Adrenal gland (tissue), 12 donors: ENCODE data around the gene KMT2E. TPM values are rescaled to one million over a fixed set of nuclear protein-coding genes. Genes with fewer than 3 reads are reported as not detected.
A peak's percentile ranks its signal among the peaks of the same experiment; 100 is the strongest.

Experiments
- DNase-seq, 7 donors: peaks; one replicate each; pipeline ENCODE4 v3.0.0-alpha.2; 2019 to 2020
- H3K27ac ChIP-seq, 5 donors: fragments of 200-600 bp; sonication (generic) in 4 of 5; 1 replicate in 3 of 5; 2 replicates in 2 of 5; pipeline versions ENCODE4 v1.5.1 to v1.8.0; 2016 to 2020; ENCODE audit warnings: mild to moderate bottlenecking in 1 of 5
- H3K27me3 ChIP-seq: fragments of 200-600 bp; 2 replicates; pipeline ENCODE4 v1.8.0; 2021
- H3K36me3 ChIP-seq, 2 donors: fragments of 200-600 bp; replicated peaks in 1 of 2; 1 replicate in 1 of 2; 2 replicates in 1 of 2; pipeline versions ENCODE4 v1.5.1 to v1.8.0; 2018 to 2022
- H3K4me1 ChIP-seq, 2 donors: fragments of 200-600 bp; replicated peaks in 1 of 2; 1 replicate in 1 of 2; 2 replicates in 1 of 2; pipeline versions ENCODE4 v1.5.1 to v1.8.0; 2018 to 2021
- H3K4me3 ChIP-seq, 4 donors: fragments of 200-600 bp; sonication (generic) in 3 of 4; one replicate each; pipeline ENCODE4 v1.5.1; 2016 to 2018
- H3K9me3 ChIP-seq, 3 donors: fragments of 200-600 bp; sonication (generic) in 1 of 3; replicated peaks in 1 of 3; 1 replicate in 2 of 3; 2 replicates in 1 of 3; pipeline versions ENCODE4 v1.5.1 to v1.8.0; 2016 to 2021
- POLR2A ChIP-seq, 2 donors: fragments of 450-650 bp; IDR thresholded peaks; one replicate each; pipeline ENCODE4 v1.6.1; 2017; ENCODE audit warnings: antibody characterized with exemption in 2 of 2, mild to moderate bottlenecking in 2 of 2, moderate library complexity in 1 of 2
- WGBS, 4 donors: extraction: QIAGEN DNeasy Blood & Tissue Kit in 2 of 4; methylation state at CpG; one replicate each; pipeline versions ENCODE4 v1.1.5 to v1.1.7; 2013 to 2017; 5-methylcytosine and 5-hydroxymethylcytosine counted together
- intact Hi-C, 2 donors: fragments of 100-400 bp; cut with DNase I; formaldehyde crosslinking; loops; one replicate each; pipeline versions ENCODE4 v1.14.1 to v1.15.0; 2022 to 2023
- polyA plus RNA-seq, 3 donors: library from polyadenylated mRNA; stranded (reverse); fragments of 200-250 nt in 2 of 3; fragments of 350-450 nt in 1 of 3; fragmentation: Illumina TruSeq in 1 of 3; extraction: RNeasy Lipid Tissue Mini Kit (QIAGEN cat#74804) in 1 of 3; gene quantifications; one replicate each; pipeline ENCODE4 v1.2.3, GENCODE V29; 2013 to 2014
- total RNA-seq, 9 donors: library from RNA; depleted of rRNA in 4 of 9; stranded (reverse); fragments of >200 nt in 4 of 9; fragments of 120-200 nt in 1 of 9; fragmentation: NEBNext Ultra II Directional in 1 of 9; extraction: Animal tissue kit (Norgen Biotek cat#: 25700) in 1 of 9; gene quantifications; one replicate each; pipeline versions ENCODE4 v1.1.0 to v1.2.4, GENCODE V29; 2013 to 2023
- TF ChIP-seq, protein P1 (sequence below), 6 experiments: fragments of 450-650 bp in 4 of 6; fragments of 200-600 bp in 2 of 6; sonication (generic) in 1 of 6; IDR thresholded peaks; 1 replicate in 5 of 6; 2 replicates in 1 of 6; pipeline versions ENCODE4 v1.5.1 to v1.8.0; 2016 to 2021; ENCODE audit warnings: antibody characterized with exemption in 6 of 6, mild to moderate bottlenecking in 2 of 6, moderate library complexity in 1 of 6
- donor health status: healthy with polysubstance abuse.
- donor health status: Bipolar disorder and iron deficiency.
- donor health status: DM: yes; HTN: yes; CAD: no.
- donor health status: DM: no; HTN: no; CAD: no.
- donor health status: DM: no; HTN: no; CAD: no.
- donor health status: DM: yes; HTN: yes; CAD: no.

KMT2E gene
- total and polyA plus RNA-seq, 12 donors = 14.4 to 98.0 (median 48.4) TPM

DNA sequence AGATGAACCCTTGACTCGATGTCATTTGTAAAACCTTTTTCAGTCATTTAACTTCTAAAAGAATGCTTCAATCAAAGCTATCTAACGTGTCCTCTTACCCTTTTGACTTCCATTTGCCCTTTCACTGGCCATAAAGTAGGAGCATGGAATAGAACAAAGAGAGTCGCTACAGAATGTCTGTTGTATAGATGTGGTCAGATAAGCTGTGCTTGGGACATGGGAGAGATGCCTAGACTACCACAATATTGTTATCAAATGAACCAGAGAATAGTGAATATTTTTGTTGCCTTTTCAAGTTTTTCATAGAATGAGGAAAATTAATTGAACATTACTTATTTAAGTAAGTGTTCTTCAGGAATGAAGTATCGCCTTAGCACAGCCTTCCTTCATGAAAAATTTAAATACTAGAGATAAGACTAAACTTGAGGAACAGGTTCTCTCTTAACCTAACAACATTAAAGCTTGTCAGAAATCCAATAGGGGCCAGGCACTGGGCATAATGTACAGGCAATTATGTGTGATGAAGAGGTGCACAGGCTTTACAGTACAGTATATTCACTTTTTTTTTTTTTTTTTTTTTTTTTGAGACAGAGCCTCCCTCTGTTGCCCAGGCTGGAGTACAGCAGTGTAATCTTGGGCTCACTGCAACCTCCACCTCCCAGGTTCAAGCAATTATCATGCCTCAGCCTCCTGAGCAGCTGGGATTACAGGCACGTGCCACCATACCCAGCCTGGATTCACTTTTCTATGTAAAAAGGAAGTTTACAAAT is 7.5 kb upstream of the KMT2E start:
- WGBS, 4 donors = 48 to 59% (median 56%) methylated on average over 5 of the region's 5 CpGs
- H3K27me3 ChIP-seq = no peaks in the 10 kb centered on the region
- peak overlapping the region in 1 of 5 donors; percentile 100 for H3K27ac ChIP-seq
- H3K4me1 ChIP-seq = peaks cover 67 to 91% of the 10 kb centered on the region in 2 donors
- H3K9me3 ChIP-seq = no peaks in the 10 kb centered on the region
- intact Hi-C loops = no loop called here
- no peak for TF ChIP-seq POLR2A (IDR thresholded peaks at IDR 0.05)
- TF ChIP-seq, protein P1, sequence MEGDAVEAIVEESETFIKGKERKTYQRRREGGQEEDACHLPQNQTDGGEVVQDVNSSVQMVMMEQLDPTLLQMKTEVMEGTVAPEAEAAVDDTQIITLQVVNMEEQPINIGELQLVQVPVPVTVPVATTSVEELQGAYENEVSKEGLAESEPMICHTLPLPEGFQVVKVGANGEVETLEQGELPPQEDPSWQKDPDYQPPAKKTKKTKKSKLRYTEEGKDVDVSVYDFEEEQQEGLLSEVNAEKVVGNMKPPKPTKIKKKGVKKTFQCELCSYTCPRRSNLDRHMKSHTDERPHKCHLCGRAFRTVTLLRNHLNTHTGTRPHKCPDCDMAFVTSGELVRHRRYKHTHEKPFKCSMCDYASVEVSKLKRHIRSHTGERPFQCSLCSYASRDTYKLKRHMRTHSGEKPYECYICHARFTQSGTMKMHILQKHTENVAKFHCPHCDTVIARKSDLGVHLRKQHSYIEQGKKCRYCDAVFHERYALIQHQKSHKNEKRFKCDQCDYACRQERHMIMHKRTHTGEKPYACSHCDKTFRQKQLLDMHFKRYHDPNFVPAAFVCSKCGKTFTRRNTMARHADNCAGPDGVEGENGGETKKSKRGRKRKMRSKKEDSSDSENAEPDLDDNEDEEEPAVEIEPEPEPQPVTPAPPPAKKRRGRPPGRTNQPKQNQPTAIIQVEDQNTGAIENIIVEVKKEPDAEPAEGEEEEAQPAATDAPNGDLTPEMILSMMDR (IDR thresholded peaks at IDR 0.05) = no peak
- DNase-seq = no peak
- no peaks in the 10 kb centered on the region for H3K36me3 ChIP-seq
- no peak overlapping the region for H3K4me3 ChIP-seq

DNA sequence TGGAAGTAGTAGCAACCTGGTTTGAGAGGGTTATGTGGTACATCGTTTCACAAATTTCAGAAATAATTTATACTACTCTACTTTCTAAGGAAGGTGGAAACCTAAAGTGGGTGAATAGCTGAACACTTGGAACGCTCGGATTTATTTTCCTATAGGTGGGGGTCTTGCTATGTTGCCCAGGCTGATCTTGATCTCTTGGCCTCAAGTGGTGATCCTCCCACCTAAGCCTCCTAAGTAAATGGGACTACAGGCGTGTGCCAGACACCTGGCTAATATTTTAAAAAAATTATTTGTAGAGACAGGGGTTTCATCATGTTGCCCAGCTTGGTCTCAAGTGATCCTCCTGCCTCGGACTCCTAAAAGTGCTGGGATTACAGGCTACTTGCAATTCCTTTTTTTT is 6.7 kb upstream of the KMT2E start:
- Histone ChIP-seq H3K4me1 (peaks cover 60 to 84% of the 10 kb centered on the region in 2 donors), H3K9me3 (no peaks in the 10 kb centered on the region), H3K36me3 (no peaks in the 10 kb centered on the region), H3K4me3 (no peak overlapping the region), H3K27ac (peak overlapping the region in 1 of 5 donors; percentile 100), H3K27me3 (no peaks in the 10 kb centered on the region)
- intact Hi-C loops = no loop called here
- TF ChIP-seq POLR2A (IDR thresholded peaks at IDR 0.05) = no peak
- TF ChIP-seq, protein P1 (IDR thresholded peaks at IDR 0.05) = no peak
- WGBS, 4 donors = 80 to 85% (median 82%) methylated on average over 5 of the region's 5 CpGs
- DNase-seq = no peak

DNA sequence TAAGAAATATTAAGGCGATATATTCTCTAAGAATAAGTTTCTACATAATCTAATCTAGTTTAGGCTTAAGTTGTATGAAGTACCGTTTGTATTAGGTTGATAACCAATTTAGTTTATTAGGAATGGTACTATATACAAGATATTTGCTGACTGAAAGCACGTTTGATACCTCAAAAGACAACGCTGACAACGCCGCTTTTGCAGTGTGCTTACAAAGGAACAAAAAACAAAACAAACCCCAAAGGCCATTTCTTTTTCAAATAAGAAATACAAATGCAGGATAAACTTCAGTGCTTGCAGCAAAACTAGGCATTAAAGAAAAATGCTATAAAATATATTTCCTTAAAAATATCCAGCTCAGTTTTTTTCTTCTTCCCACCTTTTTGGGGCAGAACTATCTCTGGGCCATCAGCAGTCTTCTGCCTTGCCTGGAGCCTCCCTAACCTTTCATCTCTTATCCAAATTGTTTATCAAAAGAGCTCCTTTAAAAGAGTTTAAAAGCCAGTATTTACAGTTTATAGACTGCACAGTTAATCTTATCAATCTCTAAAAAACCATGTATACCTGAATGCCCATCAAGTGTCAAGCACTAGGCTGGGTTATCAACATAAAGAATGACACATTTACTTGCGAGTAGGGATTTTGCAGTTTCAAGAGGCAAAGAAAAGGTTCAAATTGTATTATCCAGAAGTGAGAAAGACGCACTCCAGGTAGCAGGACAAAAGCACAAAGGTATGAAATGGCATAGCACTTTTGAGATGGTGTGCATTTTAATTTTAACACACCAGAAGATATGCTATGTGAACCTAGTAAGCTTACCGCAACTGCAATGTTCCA is 4.1 kb upstream of the KMT2E start:
- 19 to 26% (median 25%) methylated on average over 9 of the region's 9 CpGs for WGBS, 4 donors
- TF ChIP-seq, protein P1 (IDR thresholded peaks at IDR 0.05) = no peak
- TF ChIP-seq POLR2A (IDR thresholded peaks at IDR 0.05) = no peak

DNA sequence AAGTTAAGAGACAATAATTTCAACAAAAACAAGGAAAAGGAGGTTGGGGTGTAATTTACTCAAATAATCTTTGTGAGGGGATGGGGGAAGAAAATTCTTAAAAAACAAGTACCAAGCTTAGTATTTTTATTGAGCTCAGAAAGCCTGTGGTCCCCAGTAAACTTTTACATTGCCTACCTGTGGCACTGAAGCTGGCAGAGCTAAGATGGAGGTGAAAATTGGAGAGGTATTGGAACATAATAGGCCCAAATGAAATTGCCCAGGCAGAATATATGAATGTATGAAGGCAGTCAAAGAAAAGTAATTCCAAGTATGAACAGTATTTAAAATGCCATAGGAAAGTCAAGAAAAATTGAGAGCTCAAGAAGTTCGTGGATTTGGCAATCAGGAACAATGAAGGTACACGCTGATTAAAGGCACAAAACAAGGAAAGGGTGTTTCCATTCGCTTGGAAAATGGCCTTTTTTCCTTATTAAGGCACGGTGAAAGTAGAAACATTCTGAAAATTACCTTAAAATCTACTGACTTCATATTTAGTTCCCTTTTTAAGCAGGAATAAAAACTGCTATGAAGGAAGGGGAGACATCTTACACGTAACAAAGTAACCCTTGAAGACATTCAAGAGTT is 3.4 kb upstream of the KMT2E start:
- Histone ChIP-seq H3K4me1 (peaks cover 29 to 51% of the 10 kb centered on the region in 2 donors), H3K27ac (peak overlapping the region in 4 of 5 donors; percentile 99 to 100 (median 100)), H3K36me3 (no peaks in the 10 kb centered on the region), H3K9me3 (no peaks in the 10 kb centered on the region), H3K4me3 (peak overlapping the region in 2 of 4 donors; percentile 92 to 100), H3K27me3 (no peaks in the 10 kb centered on the region)
- intact Hi-C loops = no loop called here
- WGBS, 4 donors = 1 to 4% (median 3%) methylated on average over 5 of the region's 5 CpGs
- DNase-seq = no peak
- TF ChIP-seq POLR2A (IDR thresholded peaks at IDR 0.05) = no peak
- TF ChIP-seq, protein P1 (IDR thresholded peaks at IDR 0.05) = no peak

More for the DNA sequence above, 4.1 kb upstream of the KMT2E start:
- Histone ChIP-seq H3K4me3 (peak overlapping the region in 2 of 4 donors; percentile 92 to 100), H3K27ac (peak overlapping the region in 3 of 5 donors; percentile 100), H3K36me3 (no peaks in the 10 kb centered on the region), H3K9me3 (no peaks in the 10 kb centered on the region), H3K27me3 (no peaks in the 10 kb centered on the region), H3K4me1 (peaks cover 34 to 58% of the 10 kb centered on the region in 2 donors)
- intact Hi-C loops = no loop called here
- no peak for DNase-seq
